Measurements from ENCODE around the gene SCGB3A1. TPM values are rescaled to one million over a fixed set of nuclear protein-coding genes. Genes with fewer than 3 reads are reported as not detected.

Gene SCGB3A1
- total RNA-seq, 1 experiment from 2014 or later: not detected

DNA sequence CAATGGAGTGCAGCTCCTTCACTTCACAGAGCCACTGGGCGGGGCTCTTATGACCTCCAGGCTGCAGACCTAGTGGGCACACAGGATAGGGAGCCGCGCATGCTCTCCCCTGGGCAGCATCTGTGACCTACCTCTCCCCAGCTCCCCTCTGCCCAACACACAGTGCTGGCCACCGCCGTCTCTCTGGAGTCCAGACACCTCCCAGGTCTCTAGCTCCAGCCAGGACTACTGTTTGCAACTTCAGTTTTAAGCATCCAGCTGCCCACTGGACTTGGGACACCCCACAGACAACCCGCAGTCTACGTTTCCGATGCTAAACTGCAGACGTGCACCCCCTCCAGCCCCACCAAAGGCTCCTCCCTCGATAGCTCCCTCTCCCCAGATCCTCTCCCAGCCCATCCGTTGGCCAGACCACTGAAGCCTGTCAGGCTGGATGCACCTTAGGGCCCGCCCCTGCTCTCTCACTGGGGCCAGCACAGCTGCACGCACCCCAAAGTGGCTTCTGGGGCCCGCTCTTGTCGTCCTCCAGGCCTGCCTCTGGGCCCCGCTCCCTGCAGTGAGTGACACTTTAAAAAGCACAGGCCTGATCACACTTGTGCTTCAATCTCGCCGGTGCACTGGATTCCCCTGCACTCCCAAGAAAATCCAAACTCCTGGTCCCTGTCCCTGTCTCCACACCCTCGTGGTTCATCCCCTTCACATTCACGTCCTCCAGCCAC, 46.8 kb upstream of the SCGB3A1 start:
- H3K27me3 Mint-ChIP-seq (ENCODE audit: unreplicated experiment): peaks cover 72% of the 10 kb centered on the region
- no peak for DNase-seq
- H3K4me3 Mint-ChIP-seq (ENCODE audit: low read depth, unreplicated experiment): no peak overlapping the region
- CTCF ChIA-PET: interaction anchor here (0.6 kb wide), 1 partner anchor 143 kb away, joined by 3 read pairs; no protein-coding TSS in a partner anchor
- TF ChIP-seq, protein P1, sequence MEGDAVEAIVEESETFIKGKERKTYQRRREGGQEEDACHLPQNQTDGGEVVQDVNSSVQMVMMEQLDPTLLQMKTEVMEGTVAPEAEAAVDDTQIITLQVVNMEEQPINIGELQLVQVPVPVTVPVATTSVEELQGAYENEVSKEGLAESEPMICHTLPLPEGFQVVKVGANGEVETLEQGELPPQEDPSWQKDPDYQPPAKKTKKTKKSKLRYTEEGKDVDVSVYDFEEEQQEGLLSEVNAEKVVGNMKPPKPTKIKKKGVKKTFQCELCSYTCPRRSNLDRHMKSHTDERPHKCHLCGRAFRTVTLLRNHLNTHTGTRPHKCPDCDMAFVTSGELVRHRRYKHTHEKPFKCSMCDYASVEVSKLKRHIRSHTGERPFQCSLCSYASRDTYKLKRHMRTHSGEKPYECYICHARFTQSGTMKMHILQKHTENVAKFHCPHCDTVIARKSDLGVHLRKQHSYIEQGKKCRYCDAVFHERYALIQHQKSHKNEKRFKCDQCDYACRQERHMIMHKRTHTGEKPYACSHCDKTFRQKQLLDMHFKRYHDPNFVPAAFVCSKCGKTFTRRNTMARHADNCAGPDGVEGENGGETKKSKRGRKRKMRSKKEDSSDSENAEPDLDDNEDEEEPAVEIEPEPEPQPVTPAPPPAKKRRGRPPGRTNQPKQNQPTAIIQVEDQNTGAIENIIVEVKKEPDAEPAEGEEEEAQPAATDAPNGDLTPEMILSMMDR (IDR thresholded peaks at IDR 0.05; ENCODE audit: unreplicated experiment): no peak
- H3K27ac Mint-ChIP-seq (ENCODE audit: unreplicated experiment): no peak overlapping the region
- no peaks in the 10 kb centered on the region for H3K9me3 Mint-ChIP-seq (ENCODE audit: low read depth, unreplicated experiment)
- no TSS peak for BruUV-seq (replicated peaks)
- intact Hi-C loops (cut with micrococcal nuclease; ENCODE audit: unreplicated experiment): no loop called here
- no peaks in the 10 kb centered on the region for H3K4me1 Mint-ChIP-seq (ENCODE audit: low read depth, unreplicated experiment)
- H3K36me3 Mint-ChIP-seq (ENCODE audit: insufficient read depth, unreplicated experiment): no peaks in the 10 kb centered on the region

DNA sequence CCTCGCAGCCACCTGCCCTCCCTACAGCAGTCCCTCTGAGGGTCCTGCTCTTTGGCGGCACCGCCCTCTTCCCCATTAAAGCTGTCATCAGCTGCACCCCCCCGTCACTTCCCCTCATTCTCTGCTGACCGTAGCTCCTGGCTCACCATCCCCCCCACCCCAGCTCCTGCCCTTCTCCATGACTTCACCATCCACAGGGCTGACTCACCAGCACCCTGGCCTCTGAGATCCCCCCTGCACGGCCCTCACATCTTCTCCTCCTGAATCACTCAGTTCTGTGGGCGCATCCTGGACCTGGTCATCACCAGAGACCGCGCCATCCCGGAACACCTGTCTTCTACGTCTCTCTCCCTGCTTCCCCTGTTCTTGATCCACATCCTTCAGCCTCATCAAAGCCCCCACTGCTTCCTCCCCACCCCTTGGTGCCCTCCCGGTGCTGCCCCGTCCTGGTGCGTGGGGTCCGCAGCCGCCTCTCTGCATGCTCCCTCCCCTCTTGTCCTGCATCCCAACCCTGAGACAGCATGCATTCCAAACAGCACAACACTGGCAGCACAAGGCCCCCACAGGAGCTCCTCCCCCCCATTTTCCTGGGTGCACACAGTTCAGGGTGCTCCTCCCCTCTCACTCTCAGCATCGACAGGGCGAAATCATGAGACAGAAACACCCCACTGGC, 45.2 kb upstream of the SCGB3A1 start:
- Mint-ChIP-seq H3K9me3 (ENCODE audit: low read depth, unreplicated experiment) (no peaks in the 10 kb centered on the region), H3K4me1 (ENCODE audit: low read depth, unreplicated experiment) (no peaks in the 10 kb centered on the region), H3K27ac (ENCODE audit: unreplicated experiment) (no peak overlapping the region), H3K4me3 (ENCODE audit: low read depth, unreplicated experiment) (no peak overlapping the region), H3K27me3 (ENCODE audit: unreplicated experiment) (peaks cover 70% of the 10 kb centered on the region), H3K36me3 (ENCODE audit: insufficient read depth, unreplicated experiment) (no peaks in the 10 kb centered on the region)
- no peak for DNase-seq
- CTCF ChIA-PET: interaction anchor here (1.6 kb wide), 1 partner anchor 12 kb away, joined by 4 read pairs; no protein-coding TSS in a partner anchor
- BruUV-seq (replicated peaks): no TSS peak
- intact Hi-C loops (cut with micrococcal nuclease; ENCODE audit: unreplicated experiment): no loop called here
- TF ChIP-seq, protein P1 (IDR thresholded peaks at IDR 0.05; ENCODE audit: unreplicated experiment): no peak

GRCh38 chr5:180636016-180636402, 44.7 kb upstream of the SCGB3A1 start:
- BruUV-seq (replicated peaks): no TSS peak
- TF ChIP-seq, protein P1 (IDR thresholded peaks at IDR 0.05; ENCODE audit: unreplicated experiment): no peak
- CTCF ChIA-PET: interaction anchor here (1.6 kb wide), 1 partner anchor 11 kb away, joined by 4 read pairs; no protein-coding TSS in a partner anchor
- Mint-ChIP-seq H3K4me1 (ENCODE audit: low read depth, unreplicated experiment) (no peaks in the 10 kb centered on the region), H3K27ac (ENCODE audit: unreplicated experiment) (no peak overlapping the region), H3K36me3 (ENCODE audit: insufficient read depth, unreplicated experiment) (no peaks in the 10 kb centered on the region), H3K9me3 (ENCODE audit: low read depth, unreplicated experiment) (no peaks in the 10 kb centered on the region), H3K4me3 (ENCODE audit: low read depth, unreplicated experiment) (no peak overlapping the region), H3K27me3 (ENCODE audit: unreplicated experiment) (peaks cover 69% of the 10 kb centered on the region)
- no peak for DNase-seq
- intact Hi-C loops (cut with micrococcal nuclease; ENCODE audit: unreplicated experiment): no loop called here

DNA sequence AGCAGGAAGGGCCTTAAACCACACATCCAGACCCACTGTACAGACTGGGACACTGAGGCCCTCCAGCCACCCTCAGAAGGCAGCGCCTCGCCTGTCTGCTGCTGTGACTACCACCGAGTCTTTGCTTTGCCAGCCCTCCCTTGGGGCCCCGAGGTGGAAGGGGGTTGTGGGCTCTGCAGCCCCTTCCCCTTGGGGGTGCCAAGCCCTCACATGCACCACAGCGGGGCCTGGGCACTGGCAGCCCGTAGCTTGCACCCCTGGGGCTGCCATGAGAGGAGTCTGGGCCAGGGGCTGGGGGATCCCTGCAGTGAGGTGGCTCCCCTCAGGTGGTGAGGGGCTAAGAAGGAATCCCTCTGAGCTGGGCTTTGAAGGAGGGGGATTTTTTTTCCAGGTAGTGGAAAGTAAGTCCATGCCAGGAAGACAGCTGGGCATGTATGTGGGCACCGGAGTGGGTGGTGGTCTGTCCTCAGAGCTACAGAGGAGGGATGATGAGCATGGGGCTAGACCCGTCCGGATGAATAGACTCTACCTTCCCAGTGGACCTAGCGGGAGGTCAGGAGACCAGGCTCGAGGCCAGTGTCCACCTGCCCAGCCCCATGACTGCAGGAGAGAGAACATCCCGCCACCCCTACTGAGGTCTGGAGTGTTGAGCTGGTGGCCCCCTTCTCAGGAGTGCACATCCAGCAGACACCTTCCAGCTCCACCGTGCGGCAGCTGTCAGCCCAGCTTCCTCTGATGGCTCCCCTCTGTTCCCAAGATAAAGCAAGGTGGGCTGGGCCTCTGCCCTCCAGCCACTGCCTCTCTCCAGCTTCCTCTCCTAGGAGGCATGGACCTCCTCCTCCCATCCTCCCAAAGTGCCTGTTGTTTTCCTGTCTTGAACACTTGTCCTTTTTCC, 42.2 kb upstream of the SCGB3A1 start:
- TF ChIP-seq, protein P1 (IDR thresholded peaks at IDR 0.05; ENCODE audit: unreplicated experiment): no peak
- intact Hi-C loops (cut with micrococcal nuclease; ENCODE audit: unreplicated experiment): no loop called here
- BruUV-seq (replicated peaks): no TSS peak
- no peaks in the 10 kb centered on the region for H3K36me3 Mint-ChIP-seq (ENCODE audit: insufficient read depth, unreplicated experiment)
- H3K4me1 Mint-ChIP-seq (ENCODE audit: low read depth, unreplicated experiment): no peaks in the 10 kb centered on the region
- H3K4me3 Mint-ChIP-seq (ENCODE audit: low read depth, unreplicated experiment): no peak overlapping the region
- DNase-seq: no peak
- CTCF ChIA-PET: no interaction called here
- H3K27me3 Mint-ChIP-seq (ENCODE audit: unreplicated experiment): peaks cover 55% of the 10 kb centered on the region
- no peak overlapping the region for H3K27ac Mint-ChIP-seq (ENCODE audit: unreplicated experiment)
- H3K9me3 Mint-ChIP-seq (ENCODE audit: low read depth, unreplicated experiment): no peaks in the 10 kb centered on the region

Data from Calu3 (cell line).